NK-92 (cell line): ENCODE data around the gene AKAP17A.
"Not testable (repeated sequence)": the region's sequence is repeated elsewhere in the genome, so short reads cannot be mapped to it uniquely, and the experiment has no call there.

Experiments used
- DNase-seq: peaks from one replicate; lab custom pipeline; 2025; ENCODE audit not compliant: unreplicated experiment; lab: John Stamatoyannopoulos, UW

The AKAP17A gene, protein sequence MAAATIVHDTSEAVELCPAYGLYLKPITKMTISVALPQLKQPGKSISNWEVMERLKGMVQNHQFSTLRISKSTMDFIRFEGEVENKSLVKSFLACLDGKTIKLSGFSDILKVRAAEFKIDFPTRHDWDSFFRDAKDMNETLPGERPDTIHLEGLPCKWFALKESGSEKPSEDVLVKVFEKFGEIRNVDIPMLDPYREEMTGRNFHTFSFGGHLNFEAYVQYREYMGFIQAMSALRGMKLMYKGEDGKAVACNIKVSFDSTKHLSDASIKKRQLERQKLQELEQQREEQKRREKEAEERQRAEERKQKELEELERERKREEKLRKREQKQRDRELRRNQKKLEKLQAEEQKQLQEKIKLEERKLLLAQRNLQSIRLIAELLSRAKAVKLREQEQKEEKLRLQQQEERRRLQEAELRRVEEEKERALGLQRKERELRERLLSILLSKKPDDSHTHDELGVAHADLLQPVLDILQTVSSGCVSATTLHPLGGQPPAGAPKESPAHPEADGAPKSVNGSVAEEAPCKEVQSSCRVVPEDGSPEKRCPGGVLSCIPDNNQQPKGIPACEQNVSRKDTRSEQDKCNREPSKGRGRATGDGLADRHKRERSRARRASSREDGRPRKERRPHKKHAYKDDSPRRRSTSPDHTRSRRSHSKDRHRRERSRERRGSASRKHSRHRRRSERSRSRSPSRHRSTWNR

GRCh38 chrX:1591102-1591862 is at the start of gene AKAP17A:
AKAP17A (plus strand) TSS chrX:1591604; CDS start chrX:1593463, 1,859 bp downstream.
- DNase-seq = peak; percentile 54

DNA sequence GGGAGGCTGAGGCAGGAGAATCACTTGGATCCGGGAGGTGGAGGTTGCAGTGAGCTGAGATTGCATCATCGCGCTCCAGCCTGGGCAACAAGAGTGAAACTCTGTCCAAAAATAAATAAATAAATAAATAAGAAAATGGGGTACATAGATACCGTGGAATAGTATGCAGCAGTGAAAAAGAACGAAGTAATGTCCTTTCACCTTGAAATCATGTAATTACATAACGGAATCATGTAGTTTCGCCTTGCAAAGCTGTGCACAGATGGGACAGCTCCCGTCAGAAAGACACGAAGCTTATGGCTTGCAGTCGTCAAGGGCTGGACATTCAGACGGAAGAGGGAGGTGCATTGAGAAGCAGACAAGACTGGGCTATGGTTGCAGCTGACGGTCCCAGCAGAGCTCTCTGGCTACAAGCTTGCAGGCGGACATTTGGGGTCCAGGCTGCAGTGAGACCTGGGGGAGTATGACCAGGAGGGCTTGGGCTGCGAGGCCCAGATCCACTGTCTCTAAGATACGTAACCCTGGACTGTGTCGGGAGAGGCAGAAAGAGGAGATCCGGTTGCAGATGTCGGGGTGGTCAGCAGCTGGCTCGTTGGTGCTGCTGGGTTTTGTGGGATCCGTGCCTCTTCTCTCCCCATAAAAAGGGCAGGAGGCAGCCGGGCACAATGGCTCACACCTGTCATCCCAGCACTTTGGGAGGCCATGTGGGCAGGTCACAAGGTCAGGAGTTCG is 48.2 kb upstream of the AKAP17A start:
- DNase-seq = no peak

DNA sequence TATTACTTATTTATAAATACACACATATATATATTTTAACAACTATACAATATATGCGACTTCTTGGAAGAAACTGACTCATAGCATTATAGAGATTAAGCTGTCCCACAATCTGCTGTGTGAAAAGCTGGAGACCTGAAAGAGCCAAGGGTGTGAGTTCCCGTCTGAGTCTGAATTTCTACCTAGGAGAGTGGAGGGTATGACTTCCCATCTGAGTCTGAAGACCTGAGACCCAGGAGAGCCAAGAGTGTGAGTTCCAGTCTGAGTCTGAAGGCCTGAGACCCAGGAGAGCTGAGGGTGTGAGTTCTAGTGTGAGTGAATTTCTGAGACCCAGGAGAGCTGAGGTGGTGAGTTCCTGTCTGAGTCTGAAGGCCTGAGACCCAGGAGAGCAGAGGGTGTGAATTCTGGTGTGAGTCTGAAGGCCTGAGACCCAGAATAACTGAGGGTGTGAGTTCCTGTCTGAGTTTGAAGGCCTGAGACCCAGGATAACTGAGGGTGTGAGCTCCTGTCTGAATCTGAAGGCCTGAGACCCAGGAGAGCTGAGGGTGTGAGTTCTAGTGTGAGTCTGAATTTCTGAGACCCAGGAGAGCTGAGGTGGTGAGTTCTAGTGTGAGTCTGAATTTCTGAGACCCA is 45.5 kb upstream of the AKAP17A start:
- no peak for DNase-seq

- no peak for DNase-seq
Measured at GRCh38 chrX:1546691-1547251, 44.6 kb upstream of the AKAP17A start.

GRCh38 chrX:1551959-1552546 is 39.4 kb upstream of the AKAP17A start:
- DNase-seq = no peak

- no peak for DNase-seq
Measured at GRCh38 chrX:1554469-1555210, 36.8 kb upstream of the AKAP17A start.

- DNase-seq = no peak
Measured at GRCh38 chrX:1555370-1555769, 36.0 kb upstream of the AKAP17A start.

GRCh38 chrX:1557442-1557841 is 34.0 kb upstream of the AKAP17A start:
- DNase-seq = not testable (repeated sequence)

DNA sequence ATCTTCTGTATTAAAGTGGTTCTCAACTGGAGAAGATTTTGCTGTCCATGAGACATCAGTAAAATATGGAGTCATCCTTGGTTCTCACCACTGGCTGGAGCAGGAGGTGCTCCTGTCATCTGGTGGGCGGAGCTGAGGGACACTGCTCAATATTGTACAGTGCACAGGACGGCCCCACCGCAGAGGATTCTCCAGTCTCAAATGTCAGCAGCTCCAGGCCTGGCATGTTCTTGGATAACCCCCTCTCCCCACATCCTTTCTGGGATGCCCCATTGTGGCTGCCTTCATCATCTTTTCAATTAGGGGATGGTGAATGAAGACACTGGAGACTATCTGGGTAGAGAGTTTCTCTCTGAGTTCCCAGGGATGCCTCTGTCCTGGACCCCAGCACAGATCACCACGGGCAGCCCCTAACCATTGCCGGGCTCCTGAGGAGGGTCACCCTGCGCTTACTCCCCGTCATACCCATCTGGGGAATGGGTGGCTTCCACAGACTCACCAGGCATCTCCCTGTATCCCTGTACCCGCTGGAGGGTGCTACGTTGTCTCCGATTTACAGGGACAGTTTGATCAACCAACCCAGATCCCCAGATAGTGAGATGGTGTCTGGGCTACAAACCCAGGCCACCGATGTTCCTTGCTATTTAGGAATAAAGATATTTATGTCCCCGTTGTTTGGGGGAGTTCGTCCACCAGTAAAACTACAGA is 32.5 kb upstream of the AKAP17A start:
- no peak for DNase-seq

DNA sequence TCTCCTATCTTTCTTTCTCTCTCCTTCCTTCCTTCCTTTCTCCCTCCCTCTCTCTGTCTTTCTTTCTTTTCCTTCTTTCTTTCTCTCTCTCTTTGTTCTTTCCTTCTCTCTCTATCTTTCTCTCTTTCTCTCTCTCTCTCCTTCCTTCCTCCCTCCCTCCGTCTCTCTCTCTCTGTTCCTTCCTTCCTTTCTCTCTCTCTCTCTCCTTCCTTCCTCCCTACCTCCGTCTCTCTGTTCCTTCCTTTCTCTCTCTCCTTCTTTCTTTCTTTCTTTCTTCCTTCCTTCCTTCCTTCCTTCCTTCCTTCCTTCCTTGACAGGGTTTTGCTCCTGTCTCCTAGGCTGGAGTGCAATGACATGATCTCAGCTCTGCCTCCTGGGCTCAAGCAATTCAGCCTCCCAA is 30.2 kb upstream of the AKAP17A start:
- DNase-seq = no peak

GRCh38 chrX:1564077-1564476 is 27.3 kb upstream of the AKAP17A start:
- DNase-seq = not testable (repeated sequence)

GRCh38 chrX:1564750-1565683 is 26.4 kb upstream of the AKAP17A start:
- DNase-seq = no peak

GRCh38 chrX:1574181-1574580 is 17.2 kb upstream of the AKAP17A start:
- DNase-seq = not testable (repeated sequence)

GRCh38 chrX:1576201-1576992 is 15.0 kb upstream of the AKAP17A start:
- no peak for DNase-seq

GRCh38 chrX:1577845-1578244 is 13.6 kb upstream of the AKAP17A start:
- DNase-seq = no peak

- peak; percentile 1 for DNase-seq
Measured at GRCh38 chrX:1578511-1579173, 12.8 kb upstream of the AKAP17A start.
